ENCODE results near the gene TGFA. TPM values are rescaled to one million over a fixed set of nuclear protein-coding genes. Genes with fewer than 3 reads are reported as not detected.
"Not testable (repeated sequence)": the region's sequence is repeated elsewhere in the genome, so short reads cannot be mapped to it uniquely, and the experiment has no call there.

TGFA gene
- total RNA-seq, 4 donors from 2014 or later = 0.46 to 2.0 (median 1.3) TPM

- intact Hi-C loops (cut with DNase I) = no loop called here
- Histone ChIP-seq H3K27ac (replicated peaks in 1 of 4) (no peak overlapping the region), H3K4me3 (no peak overlapping the region), H3K36me3 (no peaks in the 10 kb centered on the region), H3K27me3 (no peaks in the 10 kb centered on the region), H3K9me3 (no peaks in the 10 kb centered on the region), H3K4me1 (no peaks in the 10 kb centered on the region)
- WGBS = 79% methylated on average over 9 of the region's 10 CpGs
- TF ChIP-seq CTCF (IDR thresholded peaks at IDR 0.05) = no peak
- no peak for TF ChIP-seq POLR2AphosphoS5 (IDR thresholded peaks at IDR 0.05)
- no peak for TF ChIP-seq EP300 (IDR thresholded peaks at IDR 0.05)
- TF ChIP-seq POLR2A (IDR thresholded peaks at IDR 0.05; ENCODE audit: low read depth) = no peak
- no peak for DNase-seq (ENCODE audit: extremely low spot score)
Observed at GRCh38 chr2:70467831-70468779, 85.5 kb downstream of the TGFA start.

GRCh38 chr2:70467237-70467636 is 86.4 kb downstream of the TGFA start:
- Histone ChIP-seq H3K4me3 (no peak overlapping the region), H3K36me3 (no peaks in the 10 kb centered on the region), H3K27me3 (no peaks in the 10 kb centered on the region), H3K4me1 (no peaks in the 10 kb centered on the region), H3K27ac (replicated peaks in 1 of 4) (no peak overlapping the region), H3K9me3 (no peaks in the 10 kb centered on the region)
- no peak for DNase-seq (ENCODE audit: extremely low spot score)
- 43% methylated on average over 3 of the region's 3 CpGs for WGBS
- TF ChIP-seq POLR2A (IDR thresholded peaks at IDR 0.05; ENCODE audit: low read depth) = no peak
- TF ChIP-seq EP300 (IDR thresholded peaks at IDR 0.05) = no peak
- TF ChIP-seq POLR2AphosphoS5 (IDR thresholded peaks at IDR 0.05) = no peak
- no peak for TF ChIP-seq CTCF (IDR thresholded peaks at IDR 0.05)
- intact Hi-C loops (cut with DNase I) = no loop called here

DNA sequence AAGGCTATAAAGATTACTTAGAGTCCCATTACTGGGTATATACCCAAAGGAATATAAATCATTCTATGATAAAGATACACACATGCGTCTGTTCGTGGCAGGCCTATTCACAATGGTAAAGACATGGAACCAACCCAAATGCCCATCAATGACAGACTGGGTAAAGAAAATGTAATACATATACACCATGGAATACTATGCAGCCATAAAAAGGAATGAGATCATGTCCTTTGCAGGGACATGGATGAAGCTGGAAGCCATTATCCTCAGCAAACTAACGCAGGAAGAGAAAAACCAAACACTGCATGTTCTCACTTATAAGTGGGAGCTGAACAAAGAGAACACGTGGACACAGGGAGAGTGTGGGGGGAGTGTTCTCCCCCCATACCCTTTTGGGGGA is 87.0 kb downstream of the TGFA start:
- H3K4me1 ChIP-seq; intact Hi-C loops (cut with DNase I); H3K9me3 ChIP-seq; H3K4me3 ChIP-seq; H3K27me3 ChIP-seq; DNase-seq (ENCODE audit: extremely low spot score); H3K36me3 ChIP-seq; H3K27ac ChIP-seq (replicated peaks in 1 of 4): not testable (repeated sequence)
- WGBS = 84% methylated on average over 4 of the region's 4 CpGs

DNA sequence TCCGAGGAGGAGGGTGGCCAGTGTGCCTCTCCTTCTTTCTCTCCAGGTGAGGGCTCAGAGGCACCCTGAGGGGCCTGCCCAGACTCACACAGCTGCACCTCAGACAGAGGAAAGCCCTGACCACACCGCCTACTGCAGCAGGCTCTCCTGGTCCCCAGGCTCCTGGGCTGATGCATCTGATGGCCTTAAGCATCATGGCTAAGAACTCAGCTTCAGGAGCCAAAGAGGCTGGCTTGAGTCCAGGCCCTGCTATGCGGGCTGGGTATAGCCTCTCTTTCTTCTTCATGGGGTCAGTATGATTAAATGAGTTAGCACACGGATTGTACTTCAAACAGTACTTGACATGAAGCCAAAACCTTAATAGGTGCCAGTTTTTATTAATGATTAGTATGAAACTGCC is 89.6 kb downstream of the TGFA start:
- Histone ChIP-seq H3K9me3 (no peaks in the 10 kb centered on the region), H3K4me1 (no peaks in the 10 kb centered on the region), H3K4me3 (no peak overlapping the region), H3K27ac (replicated peaks in 1 of 4) (no peak overlapping the region), H3K36me3 (no peaks in the 10 kb centered on the region), H3K27me3 (no peaks in the 10 kb centered on the region)
- DNase-seq (ENCODE audit: extremely low spot score) = no peak
- 80% methylated on average over 2 of the region's 4 CpGs for WGBS
- TF ChIP-seq POLR2AphosphoS5 (IDR thresholded peaks at IDR 0.05) = no peak
- TF ChIP-seq CTCF (IDR thresholded peaks at IDR 0.05) = no peak
- TF ChIP-seq EP300 (IDR thresholded peaks at IDR 0.05) = no peak
- no peak for TF ChIP-seq POLR2A (IDR thresholded peaks at IDR 0.05; ENCODE audit: low read depth)
- intact Hi-C loops (cut with DNase I) = no loop called here

GRCh38 chr2:70463581-70463980 is 90.0 kb downstream of the TGFA start:
- TF ChIP-seq POLR2A (IDR thresholded peaks at IDR 0.05; ENCODE audit: low read depth) (no peak), POLR2AphosphoS5 (IDR thresholded peaks at IDR 0.05) (no peak), CTCF (IDR thresholded peaks at IDR 0.05) (no peak), EP300 (IDR thresholded peaks at IDR 0.05) (no peak)
- Histone ChIP-seq H3K4me3 (no peak overlapping the region), H3K4me1 (no peaks in the 10 kb centered on the region), H3K9me3 (no peaks in the 10 kb centered on the region), H3K27me3 (no peaks in the 10 kb centered on the region), H3K36me3 (no peaks in the 10 kb centered on the region), H3K27ac (replicated peaks in 1 of 4) (no peak overlapping the region)
- WGBS = 82% methylated on average over 3 of the region's 3 CpGs
- intact Hi-C loops (cut with DNase I) = no loop called here
- DNase-seq (ENCODE audit: extremely low spot score) = no peak

Data from esophagus muscularis mucosa (tissue), 4 donors.